AG09309 (cell line): ENCODE measurements around the gene MUC15.
"Not testable (repeated sequence)": the region's sequence is repeated elsewhere in the genome, so short reads cannot be mapped to it uniquely, and the experiment has no call there.

Experiments used
- DNase-seq: peaks from one replicate; pipeline ENCODE4 v3.0.0-alpha.2; 2010; ENCODE audit warnings: low read depth
- H3K4me3 ChIP-seq: 2 replicates; pipeline ENCODE4 v1.5.1; 2011; ENCODE audit warnings: mild to moderate bottlenecking, low read depth, low read length, moderate library complexity; ENCODE audit not compliant: control insufficient read depth
- TF ChIP-seq, protein P1 (sequence below): IDR thresholded peaks from 2 replicates; pipeline ENCODE4 v1.5.1; 2011; ENCODE audit warnings: mild to moderate bottlenecking, low read depth, low read length, inconsistent platforms; ENCODE audit not compliant: insufficient read depth, control insufficient read depth; ENCODE audit errors: missing control alignments

Gene MUC15

DNA sequence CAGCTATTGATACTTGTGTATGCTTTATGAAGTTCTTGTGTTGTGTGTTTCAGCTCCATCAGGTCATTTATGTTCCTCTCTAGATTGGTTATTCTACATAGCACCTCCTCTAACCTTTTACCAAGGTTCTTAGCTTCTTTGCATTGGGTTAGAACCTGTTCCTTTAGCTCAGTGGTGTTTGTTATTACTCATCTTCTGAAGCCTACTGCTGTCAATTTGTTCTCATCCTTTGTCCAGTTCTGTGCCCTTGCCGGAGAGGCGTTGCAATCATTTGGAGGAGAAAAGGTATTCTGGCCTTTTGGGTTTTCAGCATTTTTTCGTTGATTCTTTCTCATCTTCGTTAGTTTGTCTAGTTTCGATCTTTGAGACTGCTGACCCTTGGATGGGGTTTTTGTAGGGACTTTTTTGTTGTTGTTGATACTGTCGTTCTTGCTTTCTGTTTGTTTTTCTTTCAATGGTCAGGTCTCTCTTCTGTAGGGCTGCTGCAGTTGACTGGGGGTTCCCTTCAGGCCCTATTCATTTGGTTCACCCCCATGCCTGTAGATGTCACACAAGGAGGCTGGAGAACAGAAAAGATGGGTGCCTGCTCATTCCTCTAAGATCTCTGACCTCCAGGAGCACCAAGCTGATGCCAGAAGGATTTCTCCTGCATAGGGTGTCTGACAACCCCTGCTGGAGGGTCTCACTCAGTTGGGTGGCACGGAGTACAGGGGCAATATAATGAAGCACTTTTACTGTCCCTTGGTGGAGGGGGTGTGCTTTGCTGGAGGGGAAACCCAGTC, 35.9 kb upstream of the MUC15 start:
- H3K4me3 ChIP-seq = no peak overlapping the region
- no peak for DNase-seq
- TF ChIP-seq, protein P1, sequence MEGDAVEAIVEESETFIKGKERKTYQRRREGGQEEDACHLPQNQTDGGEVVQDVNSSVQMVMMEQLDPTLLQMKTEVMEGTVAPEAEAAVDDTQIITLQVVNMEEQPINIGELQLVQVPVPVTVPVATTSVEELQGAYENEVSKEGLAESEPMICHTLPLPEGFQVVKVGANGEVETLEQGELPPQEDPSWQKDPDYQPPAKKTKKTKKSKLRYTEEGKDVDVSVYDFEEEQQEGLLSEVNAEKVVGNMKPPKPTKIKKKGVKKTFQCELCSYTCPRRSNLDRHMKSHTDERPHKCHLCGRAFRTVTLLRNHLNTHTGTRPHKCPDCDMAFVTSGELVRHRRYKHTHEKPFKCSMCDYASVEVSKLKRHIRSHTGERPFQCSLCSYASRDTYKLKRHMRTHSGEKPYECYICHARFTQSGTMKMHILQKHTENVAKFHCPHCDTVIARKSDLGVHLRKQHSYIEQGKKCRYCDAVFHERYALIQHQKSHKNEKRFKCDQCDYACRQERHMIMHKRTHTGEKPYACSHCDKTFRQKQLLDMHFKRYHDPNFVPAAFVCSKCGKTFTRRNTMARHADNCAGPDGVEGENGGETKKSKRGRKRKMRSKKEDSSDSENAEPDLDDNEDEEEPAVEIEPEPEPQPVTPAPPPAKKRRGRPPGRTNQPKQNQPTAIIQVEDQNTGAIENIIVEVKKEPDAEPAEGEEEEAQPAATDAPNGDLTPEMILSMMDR = no peak

DNA sequence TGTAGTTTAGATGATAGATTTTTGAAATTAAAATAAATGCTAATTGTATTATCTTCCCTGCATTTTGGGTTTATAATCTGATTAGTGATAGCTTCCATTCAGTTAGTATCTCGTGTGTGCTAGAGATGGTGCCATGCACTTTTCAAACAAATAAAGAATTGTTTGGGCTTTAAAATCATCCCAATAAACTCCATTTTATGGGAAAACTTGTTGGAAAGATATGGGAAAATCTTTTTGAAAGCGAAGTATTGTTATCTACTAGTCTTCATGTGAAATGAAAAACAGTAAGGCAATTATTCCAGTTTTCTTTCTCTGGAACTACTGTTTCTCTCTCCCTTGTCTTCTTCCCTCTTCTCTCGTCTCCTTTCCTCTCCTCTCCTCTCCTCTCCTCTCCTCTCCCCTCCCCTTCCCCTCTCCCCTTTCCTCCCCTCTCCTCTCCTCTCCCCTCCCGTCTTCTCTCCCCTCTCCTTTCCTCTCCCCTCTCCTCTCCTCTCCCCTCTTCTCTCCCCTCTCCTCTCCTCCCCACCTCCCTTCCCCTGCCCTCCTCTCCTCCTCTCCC, 27.9 kb upstream of the MUC15 start:
- H3K4me3 ChIP-seq = no peak overlapping the region
- no peak for DNase-seq
- TF ChIP-seq, protein P1 = no peak

DNA sequence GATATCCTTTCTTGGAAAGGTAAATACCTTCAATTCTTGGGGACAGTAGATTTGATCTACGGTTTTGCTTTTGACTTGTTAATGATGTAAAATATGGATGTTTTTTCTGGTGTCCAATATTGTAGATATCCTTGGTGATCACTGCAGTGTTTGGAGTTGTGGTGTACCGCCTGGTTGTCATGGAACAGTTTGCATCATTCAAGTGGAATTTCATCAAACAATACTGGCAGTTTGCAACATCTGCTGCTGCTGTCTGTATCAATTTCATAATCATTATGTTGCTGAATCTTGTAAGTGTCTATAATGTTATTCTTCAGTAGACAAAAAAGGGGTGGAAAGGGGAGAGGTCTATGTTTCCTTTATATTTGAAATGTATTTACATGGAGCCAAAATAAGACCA, 27.4 kb upstream of the MUC15 start:
- no peak for DNase-seq
- H3K4me3 ChIP-seq = no peak overlapping the region
- TF ChIP-seq, protein P1 = no peak

GRCh38 chr11:26597899-26598298, 25.8 kb upstream of the MUC15 start:
- H3K4me3 ChIP-seq = no peak overlapping the region
- TF ChIP-seq, protein P1 = no peak
- DNase-seq = no peak

DNA sequence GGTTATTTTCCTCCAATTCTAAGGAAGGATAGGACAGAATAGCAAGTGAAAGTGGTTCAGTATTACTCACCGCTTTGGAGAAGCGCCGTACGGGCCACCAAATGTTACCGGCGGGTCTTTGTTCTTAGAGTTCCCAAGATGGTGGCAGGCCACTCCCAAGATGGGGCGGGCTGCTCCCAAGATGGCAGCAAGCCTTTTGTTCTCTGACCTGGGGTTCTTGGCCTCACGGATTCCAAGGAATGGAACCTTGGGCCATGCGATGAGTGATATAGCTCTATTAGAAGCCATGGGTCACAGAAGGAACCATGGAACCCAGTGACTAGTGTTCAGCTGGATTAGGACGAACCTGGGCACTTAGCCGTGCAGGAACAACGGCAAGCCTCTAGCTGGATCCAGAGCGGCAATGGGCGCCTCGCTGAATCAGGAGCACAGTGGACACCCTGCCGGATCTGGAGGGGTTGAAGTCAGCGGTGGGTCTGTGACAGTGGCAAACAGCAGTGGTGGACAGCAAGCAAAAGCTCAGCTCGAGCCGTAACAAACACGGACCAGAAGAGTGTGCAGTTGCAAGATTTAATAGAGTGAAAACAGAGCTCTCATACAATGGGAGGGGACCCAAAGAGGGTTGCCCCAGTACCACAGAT, 25.1 kb upstream of the MUC15 start:
- H3K4me3 ChIP-seq, DNase-seq: not testable (repeated sequence)

- DNase-seq, H3K4me3 ChIP-seq: not testable (repeated sequence)
These were observed 23.3 kb upstream of the MUC15 start for GRCh38 chr11:26595207-26595865.

DNA sequence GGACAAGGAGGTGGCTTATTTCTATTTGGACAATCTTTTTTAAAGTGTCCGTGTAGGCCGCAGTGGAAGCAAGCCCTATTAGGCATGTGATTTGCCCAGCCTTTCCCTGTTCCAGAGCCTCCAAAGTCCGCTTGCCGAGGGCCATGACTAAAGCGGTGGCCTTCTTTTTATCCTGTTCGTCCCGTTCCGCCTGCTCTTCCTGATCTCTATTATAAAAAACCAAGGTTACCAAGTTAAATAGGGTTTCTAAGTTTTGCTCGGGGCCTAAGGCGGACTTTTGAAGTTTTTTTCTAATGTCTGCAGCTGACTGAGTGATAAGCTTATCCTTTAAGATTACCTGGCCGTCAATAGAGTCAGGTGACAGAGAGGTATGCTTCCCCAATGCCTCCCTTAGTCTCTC, 21.6 kb upstream of the MUC15 start:
- H3K4me3 ChIP-seq = no peak overlapping the region
- no peak for DNase-seq
- TF ChIP-seq, protein P1 = no peak
